Hematopoietic multipotent progenitor cell treated with erythropoietin and hydrocortisone succinate and interleukin-3 and kit ligand, for 15 days (in vitro differentiated cells): ENCODE results near the gene NHLRC3.
"Not testable (repeated sequence)": the region's sequence is repeated elsewhere in the genome, so short reads cannot be mapped to it uniquely, and the experiment has no call there.

Experiments
- DNase-seq: peaks from one replicate; pipeline ENCODE4 v3.0.0-alpha.2; 2015; ENCODE audit warnings: low spot score

NHLRC3 gene

GRCh38 chr13:39047560-39047959 lies 9.3 kb downstream of the NHLRC3 start:
- no peak for DNase-seq

- no peak for DNase-seq
Measured at GRCh38 chr13:39048806-39049205, 10.6 kb downstream of the NHLRC3 start.

GRCh38 chr13:39049274-39049673 lies 11.0 kb downstream of the NHLRC3 start:
- no peak for DNase-seq

GRCh38 chr13:39051157-39051556 lies 12.9 kb downstream of the NHLRC3 start:
- DNase-seq: peak; percentile 23

- DNase-seq: no peak
Measured at GRCh38 chr13:39052944-39053343, 14.7 kb downstream of the NHLRC3 start.

- DNase-seq: no peak
Measured at GRCh38 chr13:39054112-39054511, 15.9 kb downstream of the NHLRC3 start.

- DNase-seq: no peak
Measured at GRCh38 chr13:39056018-39056417, 17.8 kb downstream of the NHLRC3 start.

- no peak for DNase-seq
Measured at GRCh38 chr13:39058040-39058439, 19.8 kb downstream of the NHLRC3 start.

- DNase-seq: no peak
Measured at GRCh38 chr13:39062004-39062403, 23.7 kb downstream of the NHLRC3 start.

GRCh38 chr13:39072842-39073241 lies 34.6 kb downstream of the NHLRC3 start:
- no peak for DNase-seq

- no peak for DNase-seq
Measured at GRCh38 chr13:39073983-39074382, 35.7 kb downstream of the NHLRC3 start.

GRCh38 chr13:39086251-39086945 lies 48.1 kb downstream of the NHLRC3 start:
- DNase-seq: not testable (repeated sequence)

- DNase-seq: no peak
Measured at GRCh38 chr13:39091586-39091985, 53.3 kb downstream of the NHLRC3 start.

- no peak for DNase-seq
Measured at GRCh38 chr13:39095500-39095899, 57.2 kb downstream of the NHLRC3 start.

GRCh38 chr13:39099231-39099630 lies 61.0 kb downstream of the NHLRC3 start:
- DNase-seq: no peak
